Spleen (tissue), 7 donors: ENCODE data around the gene NUDT9.

Source experiments
- POLR2AphosphoS5 ChIP-seq, 3 donors: sonication (generic); formaldehyde crosslinking; IDR thresholded peaks; one replicate each; pipeline ENCODE4 v1.5.1; 2017; ENCODE audit warnings: antibody characterized with exemption in 3 of 3
- TF ChIP-seq, protein P1 (sequence below), 11 experiments: fragments of 200-600 bp in 7 of 11; fragments of 450-650 bp in 4 of 11; sonication (generic) in 4 of 11; IDR thresholded peaks in 8 of 11; conservative IDR thresholded peaks in 3 of 11; 1 replicate in 7 of 11; 2 replicates in 4 of 11; pipeline versions ENCODE4 v1.4.0 to v1.8.0; 2016 to 2021; ENCODE audit warnings: antibody characterized with exemption in 11 of 11, inconsistent platforms in 4 of 11, mild to moderate bottlenecking in 1 of 11
- donor health status: DM: no; HTN: no; CAD: no; lungs with moderate emphysema.
- donor health status: DM: no; HTN: no; CAD: no.
- donor health status: DM: no; HTN: no; CAD: no.

- TF ChIP-seq, protein P1, sequence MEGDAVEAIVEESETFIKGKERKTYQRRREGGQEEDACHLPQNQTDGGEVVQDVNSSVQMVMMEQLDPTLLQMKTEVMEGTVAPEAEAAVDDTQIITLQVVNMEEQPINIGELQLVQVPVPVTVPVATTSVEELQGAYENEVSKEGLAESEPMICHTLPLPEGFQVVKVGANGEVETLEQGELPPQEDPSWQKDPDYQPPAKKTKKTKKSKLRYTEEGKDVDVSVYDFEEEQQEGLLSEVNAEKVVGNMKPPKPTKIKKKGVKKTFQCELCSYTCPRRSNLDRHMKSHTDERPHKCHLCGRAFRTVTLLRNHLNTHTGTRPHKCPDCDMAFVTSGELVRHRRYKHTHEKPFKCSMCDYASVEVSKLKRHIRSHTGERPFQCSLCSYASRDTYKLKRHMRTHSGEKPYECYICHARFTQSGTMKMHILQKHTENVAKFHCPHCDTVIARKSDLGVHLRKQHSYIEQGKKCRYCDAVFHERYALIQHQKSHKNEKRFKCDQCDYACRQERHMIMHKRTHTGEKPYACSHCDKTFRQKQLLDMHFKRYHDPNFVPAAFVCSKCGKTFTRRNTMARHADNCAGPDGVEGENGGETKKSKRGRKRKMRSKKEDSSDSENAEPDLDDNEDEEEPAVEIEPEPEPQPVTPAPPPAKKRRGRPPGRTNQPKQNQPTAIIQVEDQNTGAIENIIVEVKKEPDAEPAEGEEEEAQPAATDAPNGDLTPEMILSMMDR (IDR thresholded peaks at IDR 0.05 in 8 of 11, conservative IDR thresholded peaks at IDR 0.05 in 3 of 11), result no peak
- no peak for TF ChIP-seq POLR2AphosphoS5 (IDR thresholded peaks at IDR 0.05)
Measured at GRCh38 chr4:87423317-87424098, 1.1 kb downstream of the NUDT9 start.
